HPDE6-E6E7 (cell line): ENCODE results near the gene SMAD5.

Experiments
- DNase-seq: peaks from one replicate; pipeline ENCODE4 v3.0.0; 2011; ENCODE audit warnings: missing footprints; ENCODE audit errors: extremely low spot score

Gene SMAD5

GRCh38 chr5:136115183-136115865, 17.3 kb upstream of the SMAD5 start:
- no peak for DNase-seq

DNA sequence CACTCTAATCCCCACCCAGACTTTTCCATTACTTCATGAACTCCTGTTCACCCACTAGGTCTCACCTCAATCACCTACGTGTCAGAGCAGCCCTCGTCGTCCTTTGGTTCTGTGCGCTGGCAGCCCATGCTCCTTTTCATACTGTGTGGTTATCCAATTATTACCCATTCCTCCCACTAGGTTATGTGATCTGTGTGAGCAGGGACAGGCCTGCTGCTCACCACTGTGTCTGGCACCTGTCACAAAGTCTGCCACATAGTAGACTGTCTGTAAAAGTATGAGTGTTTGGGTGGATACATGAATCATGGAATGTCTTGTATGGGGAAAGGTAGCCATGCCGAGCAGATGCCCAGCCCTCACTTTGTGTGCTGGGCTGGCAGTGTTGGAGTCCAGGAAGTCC, 12.1 kb upstream of the SMAD5 start:
- no peak for DNase-seq

DNA sequence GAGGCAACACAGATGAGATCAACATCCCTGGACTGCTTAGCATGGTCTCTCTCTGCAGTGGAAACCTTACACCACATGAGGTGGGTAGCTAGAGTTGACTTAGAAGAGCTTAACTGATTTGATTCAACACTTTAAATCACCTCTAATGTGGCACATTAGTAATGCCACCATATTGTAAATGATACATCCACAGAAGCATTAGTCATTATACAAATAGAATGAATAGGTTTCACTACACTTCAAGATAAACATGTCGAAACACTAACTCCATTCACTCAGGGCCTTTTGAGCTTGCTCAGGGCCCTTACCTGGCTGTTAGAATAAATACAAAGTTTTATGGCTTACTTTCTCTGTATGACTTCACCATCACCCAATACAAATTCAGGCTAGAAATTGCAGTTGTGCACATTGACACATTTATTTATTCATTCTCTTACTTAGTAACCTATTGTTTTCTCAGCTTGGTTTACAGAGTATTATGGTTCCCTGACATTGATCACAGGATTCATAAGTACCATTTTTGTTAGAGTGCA, 9.3 kb upstream of the SMAD5 start:
- DNase-seq = peak; percentile 86

DNA sequence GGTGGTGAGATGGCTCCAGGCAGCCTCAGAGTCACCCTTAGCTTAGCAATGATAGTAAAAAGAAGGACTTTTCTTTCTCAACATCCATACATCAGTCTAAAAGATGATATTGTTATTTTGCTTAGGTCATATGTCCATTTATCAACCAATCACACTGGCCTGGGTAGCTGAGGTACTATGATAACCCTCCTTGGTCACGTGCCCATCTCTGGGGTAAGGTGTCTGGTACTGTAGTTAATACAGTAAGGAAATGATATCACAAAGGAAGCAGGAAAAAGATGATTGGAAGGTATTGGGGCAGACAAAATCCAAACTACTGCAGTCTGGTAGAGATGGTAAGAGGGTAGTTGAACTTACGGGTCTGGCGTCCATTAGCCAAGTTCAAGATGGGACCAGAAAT, 5.1 kb upstream of the SMAD5 start:
- no peak for DNase-seq

DNA sequence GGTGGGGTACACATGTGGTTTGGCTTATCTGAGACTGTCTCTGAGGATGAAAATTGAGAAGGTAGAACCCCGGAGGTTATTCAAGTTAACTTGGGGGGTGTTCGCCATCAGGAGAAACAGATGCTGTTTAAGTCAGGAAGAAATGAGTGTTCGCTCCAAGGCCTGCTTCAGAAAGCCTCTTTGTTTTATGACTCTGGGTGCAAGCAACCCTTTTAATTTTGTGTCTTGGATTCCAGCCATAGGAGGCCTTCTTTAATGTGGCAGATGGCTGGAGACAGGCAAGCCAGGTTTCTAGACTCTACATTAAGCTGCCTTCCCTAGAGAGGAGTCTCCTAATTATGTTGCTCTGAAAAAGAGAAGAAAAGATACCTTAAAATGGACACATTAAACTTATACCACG, 4.2 kb upstream of the SMAD5 start:
- DNase-seq = no peak

DNA sequence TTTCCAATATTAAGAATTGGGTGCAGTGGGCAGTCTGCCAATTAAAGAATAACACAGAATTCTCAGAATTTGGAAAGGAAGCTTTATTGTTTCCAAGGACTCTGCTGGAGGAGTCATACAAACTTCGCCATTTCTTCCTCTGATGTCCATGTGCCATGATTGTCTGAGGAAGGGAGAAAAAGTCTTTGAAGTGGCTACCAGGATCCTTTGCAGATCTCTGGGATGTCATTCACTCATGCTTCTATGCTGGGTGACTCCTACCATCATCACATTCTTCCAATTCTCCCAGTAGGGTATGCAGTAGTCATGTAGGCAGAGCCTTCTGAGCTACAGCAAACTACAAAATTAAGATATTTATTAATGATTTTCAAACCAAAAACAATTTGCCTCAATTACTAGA, 3.2 kb upstream of the SMAD5 start:
- no peak for DNase-seq

DNA sequence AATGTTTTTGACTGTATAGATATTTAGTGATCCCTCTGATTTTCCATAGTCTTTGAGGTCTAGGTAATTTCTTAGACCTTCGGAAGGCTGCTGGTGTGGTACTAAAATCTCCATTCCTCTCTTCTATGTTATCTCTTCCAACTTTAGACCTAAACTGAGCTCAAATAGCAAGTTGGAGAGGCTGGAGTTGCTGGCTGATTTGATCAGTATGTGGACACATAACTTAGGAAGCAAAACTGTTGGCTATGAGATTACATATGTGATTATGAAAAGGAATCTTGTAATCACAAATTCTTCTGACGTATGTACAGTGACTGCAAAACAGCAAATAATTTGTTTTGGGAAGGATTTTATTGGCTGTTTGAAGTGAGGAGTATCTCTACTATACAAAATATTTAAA, 2.1 kb upstream of the SMAD5 start:
- no peak for DNase-seq

- DNase-seq = no peak
These were observed 558 bp upstream of the SMAD5 start for GRCh38 chr5:136132087-136132486.

DNA sequence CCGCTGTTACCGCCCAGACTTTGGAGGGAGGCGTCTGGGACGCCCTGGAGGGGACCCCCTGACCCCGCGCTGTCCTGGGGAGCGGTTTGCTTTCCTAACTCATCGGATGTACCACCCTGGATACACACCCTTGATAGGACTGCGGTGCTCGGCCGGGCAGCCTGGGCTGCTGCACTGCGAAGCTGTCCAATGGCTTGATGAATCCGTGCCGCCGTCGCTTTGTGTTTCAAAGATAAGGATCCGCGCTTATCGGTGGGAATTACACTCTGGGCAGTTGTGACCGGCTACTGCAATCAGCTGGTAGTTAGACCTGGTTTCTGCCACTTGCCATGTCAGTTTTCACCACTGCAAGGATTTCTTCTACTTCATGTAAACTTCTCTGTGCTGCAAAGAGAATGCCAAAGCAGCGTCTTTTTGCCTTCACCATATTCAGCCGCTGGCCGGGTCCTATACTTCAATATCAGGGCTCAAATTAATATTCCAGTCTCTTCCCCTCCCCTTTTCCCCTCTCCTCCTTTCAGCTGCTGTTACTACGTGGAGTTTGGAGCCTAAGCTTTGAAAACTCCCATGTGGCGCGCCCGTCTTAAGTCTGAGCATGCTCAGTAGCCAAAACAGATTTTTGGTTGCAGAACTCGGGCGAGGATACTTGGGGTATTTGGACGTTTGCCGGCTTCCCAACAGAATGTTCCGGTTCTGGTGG, 727 bp downstream of the SMAD5 start:
- no peak for DNase-seq

DNA sequence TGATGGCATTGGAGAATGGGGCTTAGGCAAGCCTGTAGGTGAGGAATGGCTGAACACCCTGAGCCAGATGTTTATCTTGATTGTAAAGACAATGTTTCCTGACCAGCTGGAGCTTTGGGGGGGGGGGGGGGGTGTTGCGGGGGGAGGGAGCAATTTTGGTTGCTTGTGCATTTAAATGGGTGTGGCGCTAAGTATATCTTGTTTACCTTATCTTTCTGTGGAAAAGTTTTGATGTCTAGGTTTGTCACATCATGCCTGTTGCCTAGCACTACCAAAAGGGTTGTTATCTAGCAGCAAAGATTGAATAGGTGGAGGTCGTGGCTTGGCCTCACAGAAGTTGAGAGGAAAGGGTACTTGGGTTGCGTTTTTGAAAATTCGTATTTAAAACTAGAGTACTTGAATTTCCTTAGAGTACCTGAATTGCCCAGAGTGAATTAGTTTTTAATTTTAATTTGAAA, 1.3 kb downstream of the SMAD5 start:
- DNase-seq = no peak

- DNase-seq = no peak
These were observed 2.0 kb downstream of the SMAD5 start for GRCh38 chr5:136134653-136135052.

DNA sequence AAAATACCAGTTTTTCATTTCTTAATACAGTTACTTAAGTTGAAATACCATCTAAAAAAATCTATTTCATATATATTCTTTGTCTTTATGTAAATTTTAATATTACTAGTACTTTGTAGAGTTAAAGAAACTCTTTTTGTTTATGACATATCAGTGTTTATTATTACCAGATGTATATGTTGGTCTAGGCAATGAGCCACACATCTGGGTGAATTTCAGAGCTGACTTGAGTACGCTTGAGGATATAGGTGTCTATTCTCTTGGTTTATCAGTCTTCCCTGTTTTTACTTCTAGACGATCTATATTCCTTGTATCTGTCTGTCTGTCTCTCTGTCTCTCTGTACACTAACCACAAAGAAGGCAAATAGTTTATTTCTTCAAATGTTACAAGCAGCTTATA, 2.9 kb downstream of the SMAD5 start:
- DNase-seq = no peak

GRCh38 chr5:136137497-136138220, 5.0 kb downstream of the SMAD5 start:
- DNase-seq = no peak

DNA sequence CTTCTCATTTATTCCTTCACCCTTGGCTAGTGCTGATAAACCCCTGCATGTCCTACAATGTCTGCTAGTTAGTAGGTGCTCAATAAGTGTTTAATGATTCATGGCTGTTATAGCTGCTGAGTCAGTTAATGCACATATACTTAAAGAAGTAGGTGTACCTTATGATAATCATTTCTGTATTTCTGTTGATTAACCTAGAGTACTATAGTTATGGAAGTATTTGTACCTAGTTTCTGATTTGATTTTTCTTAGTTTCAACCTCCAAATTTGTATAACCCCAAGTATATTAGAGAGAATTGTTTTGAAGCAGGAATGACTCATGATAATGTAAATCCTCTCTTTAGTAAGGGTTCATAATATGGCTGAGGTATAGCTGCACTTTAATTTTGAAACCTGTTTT, 8.9 kb downstream of the SMAD5 start:
- DNase-seq = no peak

DNA sequence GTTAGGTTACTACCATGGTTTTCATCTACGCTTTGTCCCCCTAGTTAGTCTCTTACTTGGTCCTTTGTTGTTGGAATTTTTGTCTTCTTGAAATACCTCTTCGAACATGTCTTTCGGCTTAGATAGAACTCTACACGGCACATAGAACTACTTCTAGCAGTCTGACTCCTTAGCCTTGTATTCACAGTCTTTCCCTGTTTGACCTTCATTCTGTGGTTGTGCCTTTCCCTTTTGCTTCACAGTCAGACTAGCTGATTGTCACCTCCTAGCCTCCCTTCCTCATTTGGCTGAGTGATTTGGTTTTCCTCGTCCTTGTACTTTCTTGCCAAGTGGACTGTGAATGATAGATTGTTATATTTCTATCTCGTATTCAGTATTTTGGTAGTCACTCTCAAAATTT, 10.7 kb downstream of the SMAD5 start:
- DNase-seq = no peak

GRCh38 chr5:136143763-136144162, 11.1 kb downstream of the SMAD5 start:
- no peak for DNase-seq

DNA sequence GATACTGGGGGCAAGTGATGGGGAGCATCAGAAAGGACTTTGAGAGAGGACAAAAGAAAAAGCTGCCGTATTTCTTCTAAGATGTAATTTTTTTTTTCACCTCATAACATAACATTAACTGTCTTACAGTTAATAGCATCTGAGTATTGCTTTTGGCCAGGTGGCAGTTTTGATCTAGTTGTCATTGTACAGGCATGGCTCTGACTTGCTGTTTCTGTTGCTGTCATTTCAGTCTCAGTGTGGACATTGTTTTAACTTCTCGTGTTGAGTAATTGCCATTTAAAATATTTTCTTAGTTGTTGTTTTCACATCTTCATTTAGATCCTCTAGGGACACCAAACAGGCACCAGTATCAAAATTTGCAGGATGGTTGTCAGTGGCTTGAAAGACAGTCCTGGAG, 12.4 kb downstream of the SMAD5 start:
- DNase-seq = no peak

DNA sequence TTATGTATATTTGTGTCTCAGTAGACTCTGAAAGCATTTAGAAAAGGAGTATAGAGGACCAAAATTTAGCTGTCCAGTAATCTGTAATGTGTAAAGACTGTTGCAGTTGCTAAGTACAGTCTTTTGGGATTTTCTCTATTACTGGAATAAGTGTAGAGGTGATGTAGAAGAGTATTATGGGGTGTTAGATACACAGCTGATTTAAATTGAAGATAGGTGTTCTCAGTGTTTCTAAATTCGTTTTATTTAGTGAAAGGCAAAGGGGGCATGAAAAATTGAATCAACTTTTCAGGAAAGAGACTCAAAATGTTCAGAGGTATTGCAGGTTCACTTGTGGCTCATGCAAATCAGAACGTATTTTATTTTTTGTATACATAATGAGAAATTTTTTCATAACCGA, 13.6 kb downstream of the SMAD5 start:
- DNase-seq = no peak

DNA sequence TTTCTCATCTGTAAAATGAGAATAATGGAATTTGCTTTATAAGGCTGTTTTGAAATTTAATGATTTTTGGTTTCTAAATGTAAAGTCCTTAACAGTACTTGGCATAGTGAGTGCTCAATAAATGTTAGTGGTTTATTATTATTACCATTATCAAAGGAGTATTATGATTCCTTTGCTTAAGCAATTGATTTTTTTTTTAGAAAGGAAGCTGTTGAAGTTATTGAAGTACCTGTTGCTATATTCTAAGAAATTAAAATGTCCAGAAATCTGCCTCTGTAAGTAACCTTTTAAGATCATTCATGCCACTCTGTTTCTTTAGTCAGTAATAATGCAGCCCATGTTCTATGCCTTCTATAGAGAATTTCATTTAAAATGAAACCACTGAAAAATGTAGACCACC, 15.0 kb downstream of the SMAD5 start:
- DNase-seq = no peak

DNA sequence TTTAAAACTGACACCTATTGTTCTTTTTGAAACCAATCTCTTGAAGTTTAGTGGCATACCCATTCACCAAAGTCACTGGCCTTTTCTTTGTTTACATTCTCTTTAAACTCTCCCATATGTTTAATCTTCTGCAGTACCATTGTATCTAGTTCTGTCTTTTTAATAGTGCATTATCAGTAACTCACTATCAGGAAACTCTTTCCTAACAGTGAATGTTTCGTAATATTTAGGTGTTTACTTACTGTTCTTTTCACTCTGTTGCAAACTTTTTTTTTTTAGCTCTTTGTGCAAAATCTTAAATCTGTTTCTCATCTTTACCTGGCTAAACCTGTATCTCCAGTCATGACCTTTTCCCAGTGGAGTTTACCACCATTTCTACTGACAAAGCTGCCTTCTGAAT, 17.2 kb downstream of the SMAD5 start:
- DNase-seq = no peak

DNA sequence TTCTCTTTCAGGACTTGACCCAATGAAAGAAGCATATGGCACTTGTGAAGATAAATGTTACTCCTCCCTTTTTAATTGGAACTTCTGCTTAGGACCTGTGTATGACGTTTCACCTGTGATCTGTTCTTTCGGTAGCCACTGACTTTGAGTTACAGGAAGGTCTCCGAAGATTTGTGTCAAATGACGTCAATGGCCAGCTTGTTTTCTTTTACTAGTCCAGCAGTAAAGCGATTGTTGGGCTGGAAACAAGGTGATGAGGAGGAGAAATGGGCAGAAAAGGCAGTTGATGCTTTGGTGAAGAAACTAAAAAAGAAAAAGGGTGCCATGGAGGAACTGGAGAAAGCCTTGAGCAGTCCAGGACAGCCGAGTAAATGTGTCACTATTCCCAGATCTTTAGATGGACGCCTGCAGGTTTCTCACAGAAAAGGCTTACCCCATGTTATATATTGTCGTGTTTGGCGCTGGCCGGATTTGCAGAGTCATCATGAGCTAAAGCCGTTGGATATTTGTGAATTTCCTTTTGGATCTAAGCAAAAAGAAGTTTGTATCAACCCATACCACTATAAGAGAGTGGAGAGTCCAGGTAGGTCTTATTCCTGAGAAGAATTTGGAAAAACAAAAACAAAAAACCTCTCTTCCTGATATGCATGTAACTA, 21.1 kb downstream of the SMAD5 start:
- DNase-seq = no peak

DNA sequence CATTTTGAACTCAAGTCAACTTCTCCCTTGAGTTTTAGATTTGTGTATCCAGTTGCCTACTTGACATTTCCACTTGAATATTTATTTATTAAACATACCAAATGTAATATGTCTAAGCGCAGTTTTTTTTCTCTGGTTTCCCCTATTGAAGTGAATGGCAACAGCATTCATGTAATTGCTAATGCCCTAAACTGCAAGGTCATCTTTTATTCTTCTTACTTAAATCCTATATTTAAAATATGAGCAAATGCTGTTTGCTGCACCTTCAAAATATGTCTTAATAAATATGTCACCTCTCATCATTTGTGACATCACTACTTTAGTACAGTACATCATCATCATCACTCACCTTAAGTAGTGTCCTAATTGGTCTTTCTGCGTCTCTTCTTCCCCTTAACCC, 22.4 kb downstream of the SMAD5 start:
- no peak for DNase-seq
